Astrocyte of the spinal cord (primary cell): ENCODE results near the gene ARRDC3.

Experiments used
- DNase-seq: peaks from one replicate; pipeline ENCODE4 v3.0.0; 2011; ENCODE audit warnings: low read depth, low spot score
- H3K4me3 ChIP-seq: 2 replicates; pipeline ENCODE4 v1.5.1; 2011; ENCODE audit warnings: low read depth, mild to moderate bottlenecking, low read length, moderate library complexity
- CTCF ChIP-seq: IDR thresholded peaks from 2 replicates; pipeline ENCODE4 v1.5.1; 2012; ENCODE audit warnings: low read depth, mild to moderate bottlenecking, low read length, inconsistent platforms
- in situ Hi-C: cut with HindIII; loops from 2 replicates; pipeline ENCODE4 v1.10.0; 2017; ENCODE audit warnings: low sequenced_read_pairs

ARRDC3 gene

GRCh38 chr5:91379914-91380490, 3.1 kb downstream of the ARRDC3 start:
- TF ChIP-seq CTCF, result no peak
- DNase-seq, result peak; percentile 91
- in situ Hi-C loops, result no loop called here
- peak overlapping the region; percentile 81 for H3K4me3 ChIP-seq

GRCh38 chr5:91379246-91379913, 3.7 kb downstream of the ARRDC3 start:
- DNase-seq, result no peak
- H3K4me3 ChIP-seq, result peak overlapping the region; percentile 77
- in situ Hi-C loops, result no loop called here
- no peak for TF ChIP-seq CTCF

GRCh38 chr5:91378752-91379211, 4.3 kb downstream of the ARRDC3 start:
- in situ Hi-C loops, result no loop called here
- TF ChIP-seq CTCF, result no peak
- DNase-seq, result peak; percentile 35
- H3K4me3 ChIP-seq, result peak overlapping the region; percentile 77

GRCh38 chr5:91374893-91375520, 8.1 kb downstream of the ARRDC3 start:
- in situ Hi-C loops, result no loop called here
- no peak for DNase-seq
- no peak for TF ChIP-seq CTCF
- H3K4me3 ChIP-seq, result no peak overlapping the region

- in situ Hi-C loops, result no loop called here
- DNase-seq, result no peak
- no peak overlapping the region for H3K4me3 ChIP-seq
- no peak for TF ChIP-seq CTCF
Measured at GRCh38 chr5:91373600-91373999, 9.5 kb downstream of the ARRDC3 start.

GRCh38 chr5:91373006-91373405, 10.1 kb downstream of the ARRDC3 start:
- TF ChIP-seq CTCF, result no peak
- H3K4me3 ChIP-seq, result no peak overlapping the region
- in situ Hi-C loops, result no loop called here
- no peak for DNase-seq
